Measurements from ENCODE around the gene CDKN1B. TPM values are rescaled to one million over a fixed set of nuclear protein-coding genes. Genes with fewer than 3 reads are reported as not detected.

The CDKN1B gene
- total and polyA plus RNA-seq, 7 experiments from 2014 or later = 15.1 to 205 (median 189) TPM

DNA sequence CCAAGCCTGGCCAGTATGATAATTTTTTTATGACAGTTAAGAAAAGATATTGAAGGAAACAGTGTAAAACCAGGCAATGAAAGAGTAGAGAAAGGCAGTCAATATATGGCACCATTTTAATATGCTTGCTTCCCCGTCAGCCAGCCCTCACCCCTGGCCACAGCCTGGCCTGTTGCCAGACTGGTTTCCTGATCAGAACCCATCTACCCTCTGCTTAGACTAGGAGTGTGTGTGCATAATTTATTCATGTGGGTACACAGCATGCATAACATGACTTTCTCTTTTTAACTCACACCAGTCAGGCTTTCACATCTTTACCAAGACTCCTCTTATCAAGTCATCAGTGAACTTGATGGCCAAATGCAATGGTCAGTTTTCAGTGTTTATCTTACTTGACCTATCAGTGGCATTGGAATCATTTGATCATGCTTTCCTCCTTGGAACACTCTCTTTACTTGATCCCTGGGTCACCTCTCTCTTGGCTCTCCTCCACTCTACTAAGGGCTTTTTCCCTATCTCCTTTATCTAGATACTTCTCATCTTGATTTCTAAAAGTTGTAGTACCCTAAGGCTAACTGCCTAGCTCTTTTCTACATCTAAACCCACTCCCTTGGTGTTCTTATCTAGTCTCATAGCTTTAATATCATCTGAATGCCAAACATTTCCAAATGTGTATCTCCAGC is 11.2 kb upstream of the CDKN1B start:
- Histone ChIP-seq H3K27ac (ENCODE audit: low read depth, low read length) (no peak overlapping the region), H3K4me1 (ENCODE audit: control insufficient read depth in 2 of 2, insufficient read depth in 2 of 2, low read length in 2 of 2) (peaks cover 18 to 37% of the 10 kb centered on the region in 2 donors), H3K36me3 (ENCODE audit: control insufficient read depth in 2 of 3, insufficient read depth in 3 of 3, low read length in 3 of 3) (no peaks in the 10 kb centered on the region), H3K27me3 (ENCODE audit: control insufficient read depth in 2 of 2, insufficient read depth in 2 of 2, low read length in 2 of 2) (no peaks in the 10 kb centered on the region), H3K4me3 (ENCODE audit: low read length) (peak overlapping the region; percentile 36), H3K9me3 (ENCODE audit: control insufficient read depth in 2 of 3, low read length in 3 of 3) (no peaks in the 10 kb centered on the region)
- Mint-ChIP-seq H3K27ac (no peak overlapping the region), H3K36me3 (no peaks in the 10 kb centered on the region), H3K4me3 (no peak overlapping the region), H3K4me1 (peaks cover 13 to 39% (median 22%) of the 10 kb centered on the region in 7 donors), H3K27me3 (no peaks in the 10 kb centered on the region), H3K9me3 (no peaks in the 10 kb centered on the region)
- intact Hi-C loops (cut with micrococcal nuclease) = loop anchor here in 1 of 2 donors (1.0 to 10.0 kb wide), 4 partner anchors 8 to 1151 kb away; no protein-coding TSS in a partner anchor
- CTCF ChIA-PET = interaction anchor here (0.9 to 1.6 kb wide), 7 partner anchors 8 to 329 kb away, joined by 3 to 11 read pairs (median 8); no protein-coding TSS in a partner anchor
- ATAC-seq = peak; percentile 86
- DNase-seq = peak in 8 of 9 donors; percentile 53 to 85 (median 76)
- POLR2A ChIA-PET = interaction anchor here (0.7 to 35.7 kb wide), 8 partner anchors 4 to 330 kb away, joined by 3 to 1179 read pairs (median 4); partner anchors contain the start of genes CDKN1B and GPR19

GRCh38 chr12:12713932-12714275 is 3.3 kb upstream of the CDKN1B start:
- no peaks in the 10 kb centered on the region for H3K27me3 Mint-ChIP-seq
- ATAC-seq = no peak
- intact Hi-C loops (cut with micrococcal nuclease) = loop anchor here (1.0 to 2.0 kb wide), 8 partner anchors 8 to 152 kb away; partner anchors contain the start of genes GPR19 (in 2 of the 2), CREBL2 (in 1 of the 2) and DUSP16 (in 1 of the 2)
- ChIA-PET CTCF (interaction anchor here (0.8 to 4.3 kb wide), 13 partner anchors 9 to 357 kb away, joined by 3 to 41 read pairs (median 5); partner anchors contain the start of genes BORCS5 and GPR19), POLR2A (interaction anchor here (0.6 to 35.7 kb wide), 29 partner anchors 3 to 982 kb away, joined by 3 to 1179 read pairs (median 4); partner anchors contain the start of genes BORCS5, CDKN1B, CREBL2 and DDX47)
- no peaks in the 10 kb centered on the region for H3K27me3 ChIP-seq (ENCODE audit: control insufficient read depth in 2 of 2, insufficient read depth in 2 of 2, low read length in 2 of 2)
- peak overlapping the region; percentile 94 for H3K4me3 ChIP-seq (ENCODE audit: low read length)
- H3K36me3 Mint-ChIP-seq = peaks cover 10 to 23% (median 17%) of the 10 kb centered on the region in 5 donors
- H3K9me3 ChIP-seq (ENCODE audit: control insufficient read depth in 2 of 3, low read length in 3 of 3) = no peaks in the 10 kb centered on the region
- peak overlapping the region; percentile 99 for H3K27ac ChIP-seq (ENCODE audit: low read depth, low read length)
- peak overlapping the region; percentile 95 to 99 (median 99) for H3K27ac Mint-ChIP-seq
- peaks cover 18 to 23% of the 10 kb centered on the region in 2 donors for H3K4me1 ChIP-seq (ENCODE audit: control insufficient read depth in 2 of 2, insufficient read depth in 2 of 2, low read length in 2 of 2)
- H3K9me3 Mint-ChIP-seq = peaks cover 0 to 1% (median 0%) of the 10 kb centered on the region in 11 donors
- no peak for DNase-seq
- peaks cover 36 to 51% (median 42%) of the 10 kb centered on the region in 7 donors for H3K4me1 Mint-ChIP-seq
- peaks cover 8 to 23% (median 8%) of the 10 kb centered on the region in 3 experiments for H3K36me3 ChIP-seq (ENCODE audit: control insufficient read depth in 2 of 3, insufficient read depth in 3 of 3, low read length in 3 of 3)
- H3K4me3 Mint-ChIP-seq = peak overlapping the region; percentile 87 to 99 (median 94)

GRCh38 chr12:12714276-12715021 is 2.7 kb upstream of the CDKN1B start:
- H3K4me1 Mint-ChIP-seq = peaks cover 39 to 54% (median 44%) of the 10 kb centered on the region in 7 donors
- peaks cover 18 to 23% of the 10 kb centered on the region in 2 donors for H3K4me1 ChIP-seq (ENCODE audit: control insufficient read depth in 2 of 2, insufficient read depth in 2 of 2, low read length in 2 of 2)
- intact Hi-C loops (cut with micrococcal nuclease) = loop anchor here (1.0 to 5.0 kb wide), 14 partner anchors 8 to 1062 kb away; partner anchors contain the start of genes CREBL2 (in 2 of the 2), GPR19 (in 2 of the 2) and DUSP16 (in 1 of the 2)

DNA sequence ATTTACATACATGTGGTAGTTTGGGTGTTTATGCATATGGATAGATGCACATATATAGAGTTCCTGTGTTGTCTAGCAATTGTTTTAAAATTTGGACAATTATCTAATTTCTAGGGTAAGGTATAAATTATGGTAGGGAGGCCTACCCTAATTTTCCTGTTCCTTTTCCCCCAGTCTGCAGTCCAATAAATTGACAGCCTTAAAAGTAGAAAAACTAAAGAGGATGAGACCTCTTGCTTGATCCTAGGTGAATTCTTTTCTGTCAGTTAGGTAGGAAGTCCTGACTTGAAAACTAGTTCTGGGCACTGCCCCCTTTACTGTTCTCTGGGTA is 2.1 kb upstream of the CDKN1B start:
- ChIA-PET POLR2A (interaction anchor here (1.3 to 35.7 kb wide), 20 partner anchors 2 to 365 kb away, joined by 4 to 1179 read pairs (median 10); partner anchors contain the start of genes BORCS5, CDKN1B, CREBL2 and DUSP16), CTCF (interaction anchor here (0.8 to 4.3 kb wide), 9 partner anchors 9 to 358 kb away, joined by 3 to 41 read pairs (median 5); partner anchors contain the start of genes BORCS5 and GPR19)
- Mint-ChIP-seq H3K36me3 (peaks cover 13 to 33% (median 25%) of the 10 kb centered on the region in 5 donors), H3K9me3 (peaks cover 0 to 1% (median 0%) of the 10 kb centered on the region in 11 donors), H3K4me3 (peak overlapping the region; percentile 87 to 99 (median 94)), H3K4me1 (peaks cover 41 to 58% (median 47%) of the 10 kb centered on the region in 7 donors), H3K27ac (peak overlapping the region; percentile 95 to 99 (median 99)), H3K27me3 (no peaks in the 10 kb centered on the region)
- ATAC-seq = no peak
- intact Hi-C loops (cut with micrococcal nuclease) = loop anchor here (1.0 to 5.0 kb wide), 7 partner anchors 14 to 1063 kb away; partner anchors contain the start of gene CREBL2 (in 1 of the 2)
- peak overlapping the region; percentile 94 for H3K4me3 ChIP-seq (ENCODE audit: low read length)
- DNase-seq = peak in 1 of 9 donors; percentile 13
- no peaks in the 10 kb centered on the region for H3K9me3 ChIP-seq (ENCODE audit: control insufficient read depth in 2 of 3, low read length in 3 of 3)
- peaks cover 18 to 24% of the 10 kb centered on the region in 2 donors for H3K4me1 ChIP-seq (ENCODE audit: control insufficient read depth in 2 of 2, insufficient read depth in 2 of 2, low read length in 2 of 2)
- peaks cover 16 to 35% (median 20%) of the 10 kb centered on the region in 3 experiments for H3K36me3 ChIP-seq (ENCODE audit: control insufficient read depth in 2 of 3, insufficient read depth in 3 of 3, low read length in 3 of 3)
- H3K27ac ChIP-seq (ENCODE audit: low read depth, low read length) = peak overlapping the region; percentile 99
- no peaks in the 10 kb centered on the region for H3K27me3 ChIP-seq (ENCODE audit: control insufficient read depth in 2 of 2, insufficient read depth in 2 of 2, low read length in 2 of 2)

More at GRCh38 chr12:12714276-12715021, 2.7 kb upstream of the CDKN1B start:
- Mint-ChIP-seq H3K27ac (peak overlapping the region; percentile 95 to 99 (median 99)), H3K4me3 (peak overlapping the region; percentile 87 to 99 (median 94)), H3K36me3 (peaks cover 12 to 28% (median 22%) of the 10 kb centered on the region in 5 donors), H3K27me3 (no peaks in the 10 kb centered on the region), H3K9me3 (peaks cover 0 to 1% (median 0%) of the 10 kb centered on the region in 11 donors)
- peak in 8 of 9 donors; percentile 46 to 81 (median 72) for DNase-seq
- peak overlapping the region; percentile 99 for H3K27ac ChIP-seq (ENCODE audit: low read depth, low read length)
- ATAC-seq = peak; percentile 59
- H3K27me3 ChIP-seq (ENCODE audit: control insufficient read depth in 2 of 2, insufficient read depth in 2 of 2, low read length in 2 of 2) = no peaks in the 10 kb centered on the region
- no peaks in the 10 kb centered on the region for H3K9me3 ChIP-seq (ENCODE audit: control insufficient read depth in 2 of 3, low read length in 3 of 3)
- H3K4me3 ChIP-seq (ENCODE audit: low read length) = peak overlapping the region; percentile 94
- peaks cover 13 to 28% (median 14%) of the 10 kb centered on the region in 3 experiments for H3K36me3 ChIP-seq (ENCODE audit: control insufficient read depth in 2 of 3, insufficient read depth in 3 of 3, low read length in 3 of 3)
- POLR2A ChIA-PET = interaction anchor here (0.6 to 35.7 kb wide), 32 partner anchors 2 to 983 kb away, joined by 3 to 1179 read pairs (median 4); partner anchors contain the start of genes BORCS5, CDKN1B, CREBL2 and DDX47
- CTCF ChIA-PET = interaction anchor here (0.7 to 4.3 kb wide), 15 partner anchors 8 to 358 kb away, joined by 3 to 41 read pairs (median 5); partner anchors contain the start of genes BORCS5 and GPR19

DNA sequence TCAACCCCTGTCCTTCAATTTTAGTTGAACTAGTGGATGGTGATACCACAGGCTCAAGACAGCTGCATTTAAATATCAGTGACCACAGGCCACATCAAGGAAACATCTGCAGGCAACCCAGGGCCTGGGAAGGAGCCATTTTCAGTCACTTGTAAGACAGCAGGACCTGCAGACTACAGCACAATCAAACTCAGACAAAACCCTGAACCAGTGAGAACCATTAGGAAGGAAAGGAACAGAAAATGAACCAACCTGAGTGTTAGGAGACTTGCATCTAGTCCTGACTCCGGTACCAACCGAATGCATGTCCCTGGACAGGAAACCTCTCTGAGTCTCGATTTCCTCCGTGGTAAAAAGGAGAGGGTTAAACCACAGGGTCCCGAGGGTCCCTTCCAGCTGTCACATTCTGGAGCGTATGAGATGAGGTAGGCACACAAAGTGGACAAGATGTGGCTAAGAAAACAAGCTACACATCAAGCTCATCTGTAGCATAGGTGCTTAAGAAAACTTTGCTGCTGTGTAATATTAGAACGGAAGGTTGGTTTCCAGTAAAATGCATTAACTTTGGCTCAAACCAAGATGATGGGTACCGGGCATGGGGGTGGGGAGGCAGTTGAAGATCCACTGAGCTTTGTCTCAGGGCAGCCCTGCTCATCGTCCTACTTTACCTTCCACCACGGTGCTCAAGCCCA is 1.6 kb upstream of the CDKN1B start:
- Mint-ChIP-seq H3K9me3 (peaks cover 0 to 1% (median 0%) of the 10 kb centered on the region in 11 donors), H3K27ac (peak overlapping the region; percentile 95 to 99 (median 99)), H3K4me1 (peaks cover 43 to 63% (median 52%) of the 10 kb centered on the region in 7 donors), H3K27me3 (no peaks in the 10 kb centered on the region), H3K36me3 (peaks cover 15 to 36% (median 29%) of the 10 kb centered on the region in 5 donors), H3K4me3 (peak overlapping the region; percentile 87 to 99 (median 94))
- Histone ChIP-seq H3K27me3 (ENCODE audit: control insufficient read depth in 2 of 2, insufficient read depth in 2 of 2, low read length in 2 of 2) (no peaks in the 10 kb centered on the region), H3K27ac (ENCODE audit: low read depth, low read length) (peak overlapping the region; percentile 99), H3K4me1 (ENCODE audit: control insufficient read depth in 2 of 2, insufficient read depth in 2 of 2, low read length in 2 of 2) (peaks cover 18 to 29% of the 10 kb centered on the region in 2 donors), H3K36me3 (ENCODE audit: control insufficient read depth in 2 of 3, insufficient read depth in 3 of 3, low read length in 3 of 3) (peaks cover 16 to 36% (median 21%) of the 10 kb centered on the region in 3 experiments), H3K9me3 (ENCODE audit: control insufficient read depth in 2 of 3, low read length in 3 of 3) (no peaks in the 10 kb centered on the region), H3K4me3 (ENCODE audit: low read length) (peak overlapping the region; percentile 94)
- intact Hi-C loops (cut with micrococcal nuclease) = loop anchor here (1.0 to 5.0 kb wide), 8 partner anchors 13 to 1063 kb away; partner anchors contain the start of gene CREBL2 (in 1 of the 2)
- DNase-seq (peak in 7 of 9 donors; percentile 22 to 46 (median 27)), ATAC-seq (no peak)
- CTCF ChIA-PET = interaction anchor here (0.6 to 4.3 kb wide), 12 partner anchors 8 to 358 kb away, joined by 3 to 41 read pairs (median 4); partner anchors contain the start of genes BORCS5 and GPR19
- POLR2A ChIA-PET = interaction anchor here (0.7 to 35.7 kb wide), 26 partner anchors 1 to 366 kb away, joined by 3 to 1179 read pairs (median 9); partner anchors contain the start of genes BORCS5, CDKN1B, CREBL2 and DDX47

Data from naive thymus-derived CD4-positive, alpha-beta T cell (primary cell).